Activated CD4-positive, alpha-beta T cell treated with anti-CD3 and anti-CD28 coated beads, Interleukin-2, amount 50 U/mL, for 24 hours (primary cell): ENCODE measurements around the gene AGAP1.

ENCODE experiments used
- DNase-seq, 2 donors: peaks; one replicate each; pipeline ENCODE4 v3.0.0-alpha.2; 2020; ENCODE audit warnings: low read depth in 1 of 2, low spot score in 1 of 2

Gene AGAP1

DNA sequence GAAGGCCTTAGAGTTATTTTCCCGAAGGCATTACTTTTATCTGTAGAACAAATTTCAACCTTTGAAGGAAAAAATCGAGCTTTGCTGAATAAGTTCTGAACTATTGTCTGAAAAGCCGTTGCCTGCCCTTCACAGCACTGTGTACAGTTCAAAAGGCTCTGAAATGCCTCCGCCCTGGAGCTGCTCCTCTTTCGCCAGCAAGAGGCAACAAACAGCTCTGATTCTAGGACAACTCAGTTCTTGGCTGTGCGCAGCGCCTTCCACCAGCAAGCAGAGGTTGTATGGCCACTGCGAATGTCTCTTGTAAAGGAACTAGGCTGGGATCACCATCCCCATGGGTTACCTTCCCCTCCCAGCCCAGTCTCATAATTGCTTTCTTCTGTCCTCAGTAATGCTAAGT is 365.8 kb downstream of the AGAP1 start:
- no peak for DNase-seq

DNA sequence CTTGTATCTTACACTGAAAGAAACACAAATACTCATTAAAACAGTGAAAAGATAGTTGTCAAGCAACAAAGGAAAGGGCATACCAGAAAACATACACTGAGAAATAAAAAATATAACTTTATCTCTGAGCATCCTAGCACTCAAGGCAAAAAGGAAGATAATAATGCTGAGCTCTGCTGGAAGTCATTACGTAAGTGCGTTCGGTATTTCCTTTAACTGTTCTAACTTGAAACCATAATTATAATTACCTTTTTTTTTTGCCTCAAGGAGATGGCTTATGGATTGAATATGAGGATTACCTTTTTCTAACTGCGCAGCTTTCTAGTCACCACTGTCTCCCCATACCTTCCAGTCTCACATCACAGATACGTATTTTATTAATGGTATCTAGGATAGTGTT is 366.3 kb downstream of the AGAP1 start:
- DNase-seq, result no peak

DNA sequence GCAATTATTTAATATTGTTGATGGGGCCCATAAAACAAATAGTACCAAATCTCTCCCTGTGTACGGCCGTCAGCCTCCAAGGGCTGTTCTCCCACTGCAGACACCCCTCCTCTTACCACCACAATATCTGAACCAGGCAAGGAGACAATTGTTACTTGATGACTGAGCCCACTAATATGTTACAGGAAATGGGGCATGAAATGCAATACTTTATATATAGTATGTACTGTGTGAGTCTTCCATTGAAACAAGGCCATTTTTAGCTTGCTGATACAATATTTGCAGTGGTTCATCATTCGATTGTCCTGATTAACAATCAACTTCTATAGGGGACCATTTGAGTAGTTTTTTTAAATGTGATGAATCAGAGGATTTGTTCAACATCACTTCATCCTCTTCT is 367.0 kb downstream of the AGAP1 start:
- DNase-seq, result no peak

DNA sequence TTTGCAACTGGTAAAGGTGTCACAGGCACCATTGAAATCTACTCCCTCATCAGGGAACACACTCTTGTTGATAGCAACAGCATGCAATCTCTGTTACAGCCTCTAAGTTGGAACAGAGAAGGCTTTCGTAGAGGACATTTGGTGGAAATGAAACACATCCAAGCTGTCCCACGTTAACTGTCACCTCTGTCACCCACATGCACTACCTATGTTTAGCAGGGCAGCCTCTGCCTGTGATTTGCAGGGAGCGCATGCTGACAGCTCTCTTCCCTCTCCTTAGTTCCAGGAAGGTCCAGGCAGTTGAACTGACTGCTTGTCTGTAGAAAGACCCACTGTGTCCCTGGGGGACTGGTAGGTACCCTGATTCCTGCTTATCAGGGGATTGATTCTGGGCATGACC is 367.5 kb downstream of the AGAP1 start:
- DNase-seq, result no peak

DNA sequence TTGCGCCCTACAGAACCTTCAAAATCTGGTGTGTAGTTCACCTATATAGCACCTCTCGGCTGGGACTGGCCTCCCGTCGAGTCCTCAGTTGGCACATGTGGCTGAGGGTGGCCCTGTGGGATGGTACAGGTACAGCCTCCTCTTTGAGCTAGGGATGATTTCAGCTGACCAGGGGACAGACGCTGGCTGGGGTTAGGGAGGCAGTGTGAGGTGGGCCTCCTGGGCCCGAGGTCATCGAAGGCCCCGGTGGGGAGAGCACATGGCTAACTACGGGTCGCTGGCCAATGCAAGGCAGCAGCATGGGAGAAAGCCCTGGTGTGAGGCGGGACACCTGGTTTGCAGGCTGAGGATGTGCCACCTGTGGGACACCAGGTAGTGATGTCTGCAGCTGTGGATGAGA is 369.6 kb downstream of the AGAP1 start:
- DNase-seq, result no peak

DNA sequence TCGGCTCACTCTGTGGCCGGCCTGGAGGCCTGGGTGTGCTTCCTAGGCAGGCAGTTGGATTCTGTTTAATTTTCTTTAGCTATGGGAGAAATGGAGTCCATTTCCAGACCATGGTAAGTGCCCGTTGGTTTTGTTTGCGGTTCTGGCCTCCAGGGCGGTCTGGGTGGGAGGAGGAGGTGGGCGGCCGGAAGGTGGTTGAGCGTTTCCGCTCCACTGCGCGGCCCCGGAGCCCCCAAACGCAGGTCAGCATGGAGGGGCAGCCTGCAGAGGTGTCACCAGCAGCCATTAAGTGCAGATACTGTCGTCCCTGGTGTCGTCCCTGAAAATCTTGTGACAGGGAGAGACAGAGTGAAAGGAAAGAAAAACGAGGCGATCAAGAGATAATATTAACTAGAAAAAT is 370.5 kb downstream of the AGAP1 start:
- no peak for DNase-seq

DNA sequence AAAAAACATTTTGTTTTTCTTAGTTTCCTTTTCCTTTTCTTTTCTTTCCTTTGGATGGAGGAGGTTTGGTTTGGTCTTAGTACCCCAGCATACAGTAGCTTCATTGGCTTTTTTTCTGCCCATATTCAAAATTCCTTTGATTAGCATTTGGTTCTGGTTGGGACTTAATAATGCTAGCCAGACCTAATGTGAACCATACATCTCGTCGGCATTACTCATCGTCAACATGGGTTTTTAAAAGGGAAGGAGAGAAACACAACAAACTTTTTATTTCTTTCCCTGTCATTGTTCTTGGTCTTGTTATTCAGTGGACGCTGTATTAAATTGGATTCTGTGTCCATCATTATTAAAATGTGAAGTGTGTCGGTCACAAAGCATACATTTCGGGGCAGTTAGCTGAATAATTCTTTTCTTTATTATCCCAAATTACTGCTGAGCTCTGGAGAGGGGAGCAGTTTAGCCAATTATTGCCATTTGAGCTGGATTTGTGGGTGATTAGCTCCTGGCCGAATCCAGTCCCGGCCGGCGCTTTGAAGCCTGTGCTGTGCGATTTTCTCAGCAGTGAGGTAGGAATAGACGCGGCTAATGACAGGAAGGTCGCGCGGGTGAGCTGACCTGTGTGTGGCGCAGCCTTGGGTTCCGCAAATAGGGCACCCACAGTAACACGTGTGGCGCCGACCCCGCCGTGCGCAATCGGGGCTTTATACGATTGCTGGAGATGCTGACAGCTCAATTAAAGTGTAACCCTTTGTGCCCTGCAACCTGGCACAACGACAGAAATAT is 371.1 kb downstream of the AGAP1 start:
- no peak for DNase-seq

DNA sequence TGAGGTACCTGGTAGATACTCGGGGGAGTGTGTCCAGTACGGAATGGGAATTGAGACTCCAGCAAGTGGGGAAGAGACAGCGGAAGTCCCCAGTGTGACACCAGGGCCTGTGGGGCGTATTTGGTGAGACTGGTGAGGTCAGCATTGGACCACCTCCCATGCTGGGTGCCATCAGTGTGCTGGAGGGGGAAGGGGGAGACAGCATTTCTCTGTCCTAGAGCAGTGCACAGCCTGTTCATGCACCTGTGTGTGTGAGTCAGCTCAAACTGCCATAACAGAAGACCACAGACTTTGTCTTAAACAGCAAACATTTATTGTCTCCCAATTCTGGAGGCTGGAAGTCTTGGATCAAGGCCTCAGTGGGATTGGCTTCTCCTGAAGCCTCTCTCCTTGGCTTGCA is 372.5 kb downstream of the AGAP1 start:
- DNase-seq, result no peak

DNA sequence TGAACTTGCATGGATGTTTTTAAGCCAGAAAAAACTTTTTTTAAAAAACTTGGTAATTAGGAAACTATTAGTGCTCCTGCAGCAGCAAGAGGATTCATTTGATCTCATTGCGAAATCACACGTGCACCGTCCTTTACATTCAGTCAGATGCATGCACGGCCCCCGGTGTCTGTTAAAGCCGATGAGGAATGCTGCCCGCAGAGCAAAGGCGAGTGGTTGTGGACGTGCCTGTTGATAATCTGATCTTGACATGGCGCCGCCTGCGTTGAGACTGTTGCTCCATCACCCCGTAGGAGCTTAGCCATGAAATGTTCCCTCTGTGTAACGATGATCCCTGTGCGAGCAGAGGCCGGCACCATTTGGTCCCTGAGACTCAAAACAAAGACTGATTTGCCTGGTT is 374.4 kb downstream of the AGAP1 start:
- no peak for DNase-seq

DNA sequence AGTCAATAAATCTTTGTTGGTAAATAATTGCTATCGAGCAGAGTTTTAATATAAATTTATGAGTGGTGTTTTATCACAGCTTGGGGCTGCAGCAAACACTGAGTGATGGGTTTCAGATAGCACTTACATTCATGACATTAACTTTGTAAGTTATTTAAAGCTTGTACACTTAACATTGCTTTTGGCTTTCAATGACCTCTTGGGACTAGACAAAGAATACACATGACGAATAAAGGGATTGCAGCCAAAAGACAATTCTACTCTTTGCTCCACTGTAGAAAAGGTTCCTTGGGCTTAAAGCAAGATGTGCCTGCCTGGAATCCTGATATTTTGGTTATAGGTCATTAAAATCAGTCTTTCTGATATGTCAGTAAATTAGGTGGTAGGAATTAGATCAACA is 374.8 kb downstream of the AGAP1 start:
- DNase-seq, result no peak

DNA sequence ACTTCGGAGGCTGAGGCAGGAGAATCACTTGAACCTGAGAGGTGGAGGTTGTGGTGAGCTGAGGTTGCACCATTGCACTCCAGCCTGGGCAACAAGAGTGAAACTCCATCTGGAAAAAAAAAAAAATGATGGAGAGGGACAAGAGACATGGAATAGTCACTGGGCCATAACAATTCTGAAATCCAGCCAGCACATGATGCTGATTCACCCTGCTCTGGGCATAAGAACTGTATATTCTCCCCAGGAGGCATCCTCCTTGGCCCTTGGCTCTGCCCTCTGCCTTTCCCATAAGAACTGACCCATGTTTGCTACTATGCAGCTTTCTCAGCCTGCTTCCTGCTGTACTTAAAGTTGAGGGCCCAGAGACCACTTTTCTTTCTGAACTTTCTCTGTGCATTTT is 376.7 kb downstream of the AGAP1 start:
- no peak for DNase-seq

DNA sequence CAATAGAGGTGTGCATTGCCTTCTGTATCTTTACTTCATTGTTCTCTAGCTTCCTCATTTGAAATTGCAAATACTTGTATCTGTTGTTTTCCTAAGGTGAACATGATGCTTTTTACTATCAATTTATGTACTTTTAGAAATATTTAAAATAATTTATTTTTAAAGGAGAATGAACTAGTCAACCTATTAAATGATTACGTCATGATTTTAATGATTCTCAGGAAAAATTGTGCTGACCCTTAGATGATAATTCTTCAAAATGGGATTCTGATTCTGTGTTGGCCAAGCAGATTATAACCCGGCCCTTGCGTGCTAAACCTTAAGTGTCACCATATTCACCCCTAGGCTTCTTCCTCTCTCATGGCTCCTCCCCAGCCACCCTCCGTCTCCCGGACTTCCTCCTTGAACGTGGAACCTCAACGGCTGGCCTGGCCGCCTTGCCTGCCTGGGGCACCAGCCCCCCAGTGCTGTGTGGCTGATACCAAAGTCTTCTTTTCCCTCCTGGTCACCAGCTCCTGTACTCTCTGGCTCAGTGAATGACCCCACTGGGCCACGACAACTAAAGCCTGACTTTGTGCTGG is 382.3 kb downstream of the AGAP1 start:
- DNase-seq, result no peak

DNA sequence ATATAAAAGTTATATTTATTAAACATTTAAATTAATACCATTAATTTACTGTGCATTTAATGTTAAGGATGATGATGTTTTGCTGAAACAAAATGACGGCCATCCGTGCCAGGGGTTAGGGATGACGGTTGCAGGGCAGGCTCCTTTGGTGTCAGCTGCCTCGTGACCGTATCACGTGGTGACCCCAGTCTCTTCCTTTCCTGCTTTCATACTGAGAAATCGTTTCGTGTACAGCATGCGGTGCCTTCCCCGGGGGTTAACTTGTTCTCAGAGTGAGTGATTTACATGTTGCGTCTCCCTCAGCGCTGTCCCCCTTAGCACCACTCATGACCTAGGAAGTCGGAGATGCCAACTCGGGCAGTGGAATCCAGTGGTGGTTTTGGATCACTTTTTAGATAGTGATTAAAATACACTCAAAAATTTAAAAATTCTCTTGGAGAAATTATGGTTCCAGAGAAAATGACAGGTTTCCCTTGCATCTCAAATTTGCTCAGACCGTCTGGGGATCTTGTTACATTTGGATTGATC is 383.5 kb downstream of the AGAP1 start:
- DNase-seq, result no peak

DNA sequence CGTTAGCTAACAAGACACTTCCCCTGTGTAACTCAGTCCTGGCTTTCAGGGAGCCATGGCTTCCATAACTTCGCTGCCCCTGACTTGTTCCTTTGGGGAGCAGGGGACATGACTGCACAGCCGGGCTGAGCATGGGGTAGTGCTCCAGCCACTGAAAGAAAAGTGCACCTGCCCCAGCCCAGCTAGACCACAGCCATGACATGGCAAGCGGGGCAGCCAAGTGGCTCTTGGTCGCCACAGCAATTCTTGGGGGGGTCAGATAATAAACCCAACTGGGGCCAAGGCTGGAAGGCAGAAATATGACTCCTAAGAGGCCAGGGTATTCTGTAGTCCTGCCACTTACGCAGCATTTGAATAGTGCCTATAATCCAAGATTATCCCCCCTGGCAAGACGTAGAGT is 385.3 kb downstream of the AGAP1 start:
- DNase-seq, result no peak

DNA sequence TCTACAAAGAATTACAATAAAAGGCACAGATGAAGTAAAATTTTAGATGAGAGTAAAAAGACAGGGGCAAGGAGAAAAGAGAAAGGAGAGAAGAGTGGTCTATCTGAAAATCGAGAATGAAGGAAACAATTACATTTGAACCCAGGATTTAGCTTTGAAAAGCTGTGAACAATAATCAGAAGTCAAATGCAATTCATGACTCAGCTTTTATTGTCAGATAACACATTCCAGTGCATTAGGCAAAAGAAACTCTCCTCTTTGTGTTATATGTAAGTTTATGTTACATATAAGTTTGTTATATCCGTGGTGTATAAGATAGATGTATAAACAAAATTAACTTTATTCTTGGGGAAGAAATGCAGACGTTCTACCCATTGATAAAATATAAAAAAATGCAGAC is 389.8 kb downstream of the AGAP1 start:
- no peak for DNase-seq

DNA sequence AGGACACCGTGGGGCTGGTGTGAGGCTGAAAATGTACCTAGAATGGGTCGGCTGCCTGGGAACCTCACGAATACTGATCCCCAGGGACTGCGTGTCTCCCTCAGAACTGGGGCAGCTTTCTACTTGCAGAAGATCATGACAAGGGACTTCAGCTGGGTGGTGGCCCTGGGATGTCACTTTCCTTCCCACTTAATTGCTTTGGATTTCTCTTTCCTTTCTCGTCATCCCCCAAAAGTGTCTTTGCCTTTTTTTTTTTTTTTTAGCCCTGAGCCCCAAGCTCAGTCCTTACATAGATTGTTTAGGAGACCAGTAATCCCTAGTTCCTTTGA is 395.4 kb downstream of the AGAP1 start:
- no peak for DNase-seq

DNA sequence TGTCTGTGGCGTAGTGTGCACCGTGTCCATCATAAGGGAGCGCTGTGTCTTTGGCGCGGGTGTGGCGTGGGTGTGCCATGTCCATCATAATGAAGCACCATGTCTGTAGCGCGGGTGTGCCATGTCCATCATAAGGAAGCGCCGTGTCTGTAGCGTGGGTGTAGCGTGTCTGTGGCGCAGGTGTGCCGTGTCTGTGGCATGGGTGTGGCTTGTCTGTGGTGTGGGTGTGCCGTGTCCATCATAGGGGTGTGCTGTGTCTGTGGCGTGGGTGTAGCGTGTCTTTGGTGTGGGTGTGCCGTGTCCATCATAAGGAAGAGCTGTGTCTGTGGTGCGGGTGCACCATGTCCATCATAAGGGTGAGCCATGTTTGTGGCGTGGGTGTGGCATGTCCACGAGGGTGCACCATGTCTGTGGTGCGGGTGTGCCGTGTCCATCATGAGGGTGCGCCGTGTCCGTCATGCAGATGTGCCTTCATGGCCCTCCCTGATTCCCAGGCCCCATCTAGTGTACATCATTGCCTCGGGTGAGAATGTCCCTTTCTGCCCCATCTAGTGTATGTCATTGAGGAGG is 399.4 kb downstream of the AGAP1 start:
- DNase-seq, result no peak

DNA sequence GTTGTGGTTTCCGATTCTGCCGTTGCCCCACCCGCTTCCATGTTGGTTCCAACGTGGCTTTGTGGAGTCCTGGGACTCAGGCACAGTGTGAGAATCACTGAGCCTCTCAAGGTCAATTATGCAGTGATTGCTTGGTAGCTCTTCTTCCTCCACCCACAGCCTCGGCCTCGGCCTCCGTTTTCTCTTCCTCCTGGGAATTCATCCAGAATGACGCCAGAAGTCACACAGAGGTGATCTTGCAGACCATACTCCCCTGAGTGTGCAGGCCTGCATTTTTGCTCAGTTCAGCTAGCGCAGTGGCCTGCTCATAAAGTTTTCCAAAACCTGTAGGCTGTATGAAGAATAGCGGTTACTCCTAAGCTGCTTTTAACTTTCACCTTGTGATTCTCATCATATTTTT is 401.0 kb downstream of the AGAP1 start:
- no peak for DNase-seq

DNA sequence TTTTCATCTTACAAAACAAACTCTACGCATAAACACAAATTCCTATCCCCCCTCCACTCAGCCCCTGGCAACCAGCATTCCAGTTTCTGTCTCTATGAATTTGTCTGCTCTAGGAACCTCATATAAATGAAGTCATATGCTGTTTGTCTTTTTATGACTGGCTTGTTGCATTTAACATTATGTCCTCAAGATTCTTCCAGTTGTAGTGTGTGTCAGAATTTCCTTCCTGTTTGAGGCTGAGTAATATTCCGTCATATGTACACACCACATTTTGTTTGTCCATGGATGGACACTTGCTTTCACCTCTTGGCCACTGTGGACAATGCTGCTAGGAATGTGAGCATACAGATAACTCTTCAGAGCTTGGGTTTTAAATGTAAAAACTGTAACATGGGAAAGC is 402.2 kb downstream of the AGAP1 start:
- no peak for DNase-seq

DNA sequence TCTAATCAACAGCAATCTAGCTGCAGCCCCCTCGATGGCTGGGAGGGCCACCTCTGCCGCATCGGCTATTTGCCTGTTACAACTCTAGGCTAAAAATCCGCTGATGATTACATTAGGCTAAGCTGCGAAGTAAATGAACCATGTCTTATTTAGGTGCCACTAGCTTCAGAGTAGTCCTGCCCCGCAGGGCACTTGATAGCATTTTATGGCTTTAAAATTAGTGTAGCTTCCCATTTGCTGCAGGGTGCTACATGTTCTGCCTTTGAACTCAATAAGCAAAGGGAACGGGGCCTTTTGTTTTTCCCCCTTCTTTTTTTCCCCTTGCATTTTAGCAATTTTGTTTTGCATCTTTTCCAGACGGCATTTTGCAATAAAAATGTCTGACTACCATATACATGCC is 404.1 kb downstream of the AGAP1 start:
- no peak for DNase-seq

DNA sequence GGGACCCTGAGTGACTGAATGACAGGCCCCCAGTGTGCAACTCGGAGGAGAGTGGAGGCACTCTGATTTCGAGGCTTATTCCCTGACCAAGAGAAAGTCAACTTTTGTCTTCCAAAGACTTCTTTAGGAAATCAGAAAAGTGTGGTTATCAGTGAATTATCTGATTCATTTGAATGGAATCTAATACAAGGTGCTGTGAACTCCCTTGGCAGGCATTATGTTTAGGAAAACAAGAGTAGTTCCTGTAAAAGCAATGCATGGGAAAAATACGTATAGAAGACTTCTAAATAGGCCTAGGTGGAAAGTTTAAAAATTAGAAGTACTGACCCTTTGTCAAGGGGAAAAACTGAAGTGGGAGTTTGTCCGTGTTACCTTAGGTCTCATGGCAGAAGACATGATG is 404.9 kb downstream of the AGAP1 start:
- no peak for DNase-seq

DNA sequence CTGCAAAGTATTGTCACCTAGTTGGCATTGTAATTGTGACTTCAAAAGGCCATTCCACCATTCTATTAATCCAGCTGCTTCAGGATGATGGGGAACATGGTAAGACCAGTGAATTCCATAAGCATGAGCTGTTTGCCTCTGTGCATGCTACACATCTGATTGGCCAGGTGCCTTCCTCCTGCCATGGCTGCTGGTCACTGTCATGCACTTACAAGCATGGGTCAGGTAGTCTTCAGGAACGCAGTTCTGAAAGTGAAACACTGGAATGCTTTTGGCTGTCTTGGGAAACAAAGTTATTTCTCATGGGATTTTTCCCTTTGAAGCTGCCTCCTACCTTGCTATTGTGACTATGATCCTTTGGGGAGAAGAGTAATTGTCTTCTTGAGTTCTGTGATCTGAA is 406.8 kb downstream of the AGAP1 start:
- DNase-seq, result no peak

DNA sequence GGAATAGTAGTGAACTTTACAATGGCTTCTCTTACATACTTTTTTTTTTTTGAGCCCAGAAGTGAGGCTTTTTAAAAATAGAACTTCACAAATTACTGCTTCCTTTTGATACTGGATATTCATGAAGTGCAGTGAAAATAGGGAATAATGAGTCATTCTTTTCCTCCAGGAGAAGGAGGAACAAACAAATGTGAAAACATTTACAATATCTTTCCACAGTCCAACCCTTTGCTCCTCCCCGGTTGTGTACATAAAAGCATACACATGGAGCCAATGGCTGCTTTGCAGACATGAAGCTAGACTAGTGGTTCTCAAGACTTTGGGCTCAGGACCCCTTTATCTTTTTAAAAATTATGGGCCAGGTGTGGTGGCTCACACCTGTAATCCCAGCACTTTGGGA is 407.4 kb downstream of the AGAP1 start:
- no peak for DNase-seq
